Activated B cell treated with CpG ODN at 0.5 μM for 24 hours (primary cell): ENCODE measurements around the gene RBBP8NL. TPM values are rescaled to one million over a fixed set of nuclear protein-coding genes. Genes with fewer than 3 reads are reported as not detected.

Source experiments
- ATAC-seq: fragments of 200-7000 bp; cut with Tn5 transposase; one replicate; pipeline ENCODE4 v1.10.0; 2021; ENCODE audit warnings: low read depth, mild to moderate bottlenecking, moderate library complexity
- CTCF ChIA-PET: fragments of 350-600 bp; sonication (Branson Sonifier 250); formaldehyde crosslinking; loops from one replicate; lab custom pipeline; 2021; ENCODE audit warnings: antibody characterized with exemption; lab: Charles Lee
- POLR2A ChIA-PET: fragments of 350-600 bp; sonication (Branson Sonifier 250); formaldehyde crosslinking; loops from one replicate; lab custom pipeline; 2021; ENCODE audit warnings: antibody characterized with exemption; lab: Charles Lee
- DNase-seq: peaks from one replicate; pipeline ENCODE4 v3.0.0; 2022
- H3K27ac Mint-ChIP-seq: one replicate; pipeline ENCODE4 v1.8.0; 2020; ENCODE audit warnings: mixed read lengths
- H3K27me3 Mint-ChIP-seq: one replicate; pipeline ENCODE4 v1.8.0; 2021; ENCODE audit warnings: mixed read lengths
- H3K36me3 Mint-ChIP-seq: one replicate; pipeline ENCODE4 v1.8.0; 2021; ENCODE audit warnings: low read depth, mixed read lengths
- H3K4me1 Mint-ChIP-seq: one replicate; pipeline ENCODE4 v1.8.0; 2021; ENCODE audit warnings: mixed read lengths
- H3K4me3 Mint-ChIP-seq: one replicate; pipeline ENCODE4 v1.8.0; 2020; ENCODE audit warnings: mild to moderate bottlenecking, mixed read lengths
- H3K9me3 Mint-ChIP-seq: one replicate; pipeline ENCODE4 v1.8.0; 2020; ENCODE audit warnings: mixed read lengths
- intact Hi-C: fragments of 100-400 bp; cut with micrococcal nuclease; formaldehyde crosslinking; loops from one replicate; pipeline ENCODE4 v1.15.1; 2024
- total RNA-seq: library from RNA; stranded (reverse); gene quantifications from 2 replicates; pipeline ENCODE4 v1.2.3, GENCODE V29; 2022
- TF ChIP-seq, protein P1 (sequence below): fragments of 200-600 bp; IDR thresholded peaks from one replicate; pipeline ENCODE4 v1.8.0; 2022; ENCODE audit warnings: antibody characterized with exemption, mild to moderate bottlenecking

RBBP8NL gene
- total RNA-seq, 1 donor from 2014 or later = not detected

DNA sequence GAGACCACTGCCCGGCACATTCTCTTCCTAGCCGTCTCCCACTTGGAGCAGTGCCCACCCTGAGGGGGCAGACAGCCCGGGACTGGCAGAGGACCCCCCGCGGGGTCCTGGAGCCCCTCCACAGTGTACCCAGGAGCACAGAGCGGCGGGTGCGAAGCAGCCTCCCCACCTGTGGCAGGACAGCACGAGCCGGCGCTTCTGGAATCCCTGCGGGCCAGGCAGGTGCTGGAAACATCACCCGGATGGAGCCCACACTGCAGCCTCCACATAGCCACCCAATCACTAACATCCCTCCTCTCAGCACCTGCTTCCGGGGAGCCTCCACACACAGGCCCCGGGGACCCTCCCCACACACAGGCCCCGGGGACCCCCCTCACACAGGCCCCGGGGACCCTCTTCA, 29.8 kb upstream of the RBBP8NL start:
- Mint-ChIP-seq H3K27ac (no peak overlapping the region), H3K36me3 (no peaks in the 10 kb centered on the region), H3K9me3 (no peaks in the 10 kb centered on the region), H3K4me3 (no peak overlapping the region), H3K4me1 (no peaks in the 10 kb centered on the region), H3K27me3 (peaks cover 14% of the 10 kb centered on the region)
- no peak for DNase-seq
- no peak for ATAC-seq
- TF ChIP-seq, protein P1, sequence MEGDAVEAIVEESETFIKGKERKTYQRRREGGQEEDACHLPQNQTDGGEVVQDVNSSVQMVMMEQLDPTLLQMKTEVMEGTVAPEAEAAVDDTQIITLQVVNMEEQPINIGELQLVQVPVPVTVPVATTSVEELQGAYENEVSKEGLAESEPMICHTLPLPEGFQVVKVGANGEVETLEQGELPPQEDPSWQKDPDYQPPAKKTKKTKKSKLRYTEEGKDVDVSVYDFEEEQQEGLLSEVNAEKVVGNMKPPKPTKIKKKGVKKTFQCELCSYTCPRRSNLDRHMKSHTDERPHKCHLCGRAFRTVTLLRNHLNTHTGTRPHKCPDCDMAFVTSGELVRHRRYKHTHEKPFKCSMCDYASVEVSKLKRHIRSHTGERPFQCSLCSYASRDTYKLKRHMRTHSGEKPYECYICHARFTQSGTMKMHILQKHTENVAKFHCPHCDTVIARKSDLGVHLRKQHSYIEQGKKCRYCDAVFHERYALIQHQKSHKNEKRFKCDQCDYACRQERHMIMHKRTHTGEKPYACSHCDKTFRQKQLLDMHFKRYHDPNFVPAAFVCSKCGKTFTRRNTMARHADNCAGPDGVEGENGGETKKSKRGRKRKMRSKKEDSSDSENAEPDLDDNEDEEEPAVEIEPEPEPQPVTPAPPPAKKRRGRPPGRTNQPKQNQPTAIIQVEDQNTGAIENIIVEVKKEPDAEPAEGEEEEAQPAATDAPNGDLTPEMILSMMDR = no peak
- CTCF ChIA-PET = no interaction called here
- POLR2A ChIA-PET = no interaction called here
- intact Hi-C loops = no loop called here

DNA sequence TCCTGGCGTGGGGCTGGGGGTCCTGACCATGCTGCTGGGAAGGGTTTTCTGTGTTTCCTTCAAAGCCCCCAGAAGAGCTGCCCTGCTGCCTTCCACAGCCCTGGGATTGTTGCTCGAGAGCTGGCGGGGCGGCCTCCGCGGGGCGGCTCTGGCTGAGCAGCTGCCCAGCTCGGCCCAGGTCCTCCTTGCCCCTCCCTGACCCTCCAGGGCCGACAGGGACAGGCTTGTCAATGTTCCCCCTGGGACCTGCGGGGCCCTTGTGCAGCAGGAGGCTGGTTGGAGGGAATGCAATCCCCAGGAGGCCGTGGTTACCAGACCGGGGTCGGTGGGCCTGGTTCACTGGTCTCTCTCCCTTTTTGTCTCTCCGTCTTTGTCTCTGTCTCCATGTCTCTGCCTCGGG, 28.6 kb upstream of the RBBP8NL start:
- H3K27me3 Mint-ChIP-seq = peaks cover 14% of the 10 kb centered on the region

DNA sequence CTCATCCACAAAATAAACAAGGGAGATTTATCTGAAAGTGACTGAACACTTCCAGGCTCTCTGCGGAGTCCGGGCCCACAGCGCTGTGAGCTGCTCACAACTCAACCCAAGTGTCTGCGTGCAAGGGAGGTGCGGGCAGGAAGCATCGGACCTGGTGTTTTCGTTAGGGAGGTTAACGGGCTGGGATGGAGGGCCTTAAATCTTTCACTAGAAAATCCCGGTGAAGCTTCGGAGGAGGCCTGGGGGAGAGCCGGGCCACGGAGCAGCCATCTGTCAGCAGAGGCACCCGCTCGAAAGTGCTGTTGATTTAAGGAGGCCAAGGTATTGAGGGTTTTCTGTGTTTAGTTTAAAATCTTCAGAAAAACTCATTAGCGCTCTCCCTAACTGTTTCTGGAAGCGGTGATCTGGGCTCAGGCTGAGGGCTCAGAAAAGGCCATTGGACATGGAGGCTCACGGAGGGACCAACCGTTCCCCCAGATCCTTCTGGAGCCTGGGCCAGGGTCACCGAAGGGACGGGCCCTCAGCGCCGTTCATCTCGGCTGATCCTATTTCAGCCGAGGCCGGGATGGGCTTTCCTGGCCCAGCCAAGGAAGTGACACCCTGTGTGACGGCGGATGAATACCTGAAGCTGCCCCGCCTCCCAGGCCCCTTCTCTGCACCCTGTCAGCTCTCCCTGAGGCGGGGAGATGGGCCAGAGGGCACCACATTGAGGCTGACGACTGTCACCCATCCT, 27.7 kb upstream of the RBBP8NL start:
- Mint-ChIP-seq H3K4me3 (no peak overlapping the region), H3K4me1 (no peaks in the 10 kb centered on the region), H3K9me3 (no peaks in the 10 kb centered on the region), H3K27me3 (peaks cover 14% of the 10 kb centered on the region), H3K27ac (no peak overlapping the region), H3K36me3 (no peaks in the 10 kb centered on the region)
- CTCF ChIA-PET = no interaction called here
- POLR2A ChIA-PET = interaction anchor here (1.0 kb wide), 1 partner anchor 66 kb away, joined by 3 read pairs; no protein-coding TSS in a partner anchor
- intact Hi-C loops = no loop called here
- ATAC-seq = no peak
- DNase-seq = no peak
- TF ChIP-seq, protein P1 = no peak

More for the DNA sequence above, 28.6 kb upstream of the RBBP8NL start:
- ATAC-seq (no peak), DNase-seq (no peak)
- Mint-ChIP-seq H3K36me3 (no peaks in the 10 kb centered on the region), H3K27ac (no peak overlapping the region), H3K4me1 (no peaks in the 10 kb centered on the region), H3K9me3 (no peaks in the 10 kb centered on the region), H3K4me3 (no peak overlapping the region)
- intact Hi-C loops = no loop called here
- ChIA-PET POLR2A (no interaction called here), CTCF (no interaction called here)
- TF ChIP-seq, protein P1 = no peak

DNA sequence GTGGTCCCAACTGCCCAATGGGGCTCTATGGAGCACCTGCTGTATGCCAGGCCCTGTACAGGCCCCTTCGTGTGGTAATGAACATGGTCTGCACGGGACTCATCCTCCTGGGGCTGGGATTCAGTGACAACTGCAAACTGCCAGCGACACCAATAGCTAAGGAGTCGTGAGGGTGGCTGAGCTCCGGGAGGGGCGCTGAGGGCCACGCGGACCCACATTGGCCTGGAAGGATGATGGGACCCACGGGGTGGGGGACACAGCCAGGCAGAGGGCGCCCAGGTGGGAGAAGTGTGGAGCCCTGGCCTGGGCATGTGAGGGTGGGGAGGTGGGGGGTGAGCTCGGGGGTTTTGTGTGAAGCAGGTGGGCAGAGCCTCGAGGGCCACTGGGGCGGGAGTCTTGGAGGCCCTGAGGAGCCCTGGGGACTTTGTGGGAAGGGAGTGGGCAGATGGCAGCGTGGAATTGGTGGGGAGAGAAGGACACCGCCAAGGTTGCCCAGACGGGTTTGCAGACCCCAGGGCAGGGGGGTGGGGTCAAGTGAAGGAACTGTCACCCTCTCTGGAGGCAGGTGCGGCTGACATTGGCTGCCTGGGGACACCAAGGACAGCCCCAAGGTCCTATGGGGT, 26.0 kb upstream of the RBBP8NL start:
- no peaks in the 10 kb centered on the region for H3K36me3 Mint-ChIP-seq
- no peak overlapping the region for H3K27ac Mint-ChIP-seq
- DNase-seq (no peak), ATAC-seq (no peak)
- intact Hi-C loops = no loop called here
- no peak overlapping the region for H3K4me3 Mint-ChIP-seq
- peaks cover 16% of the 10 kb centered on the region for H3K27me3 Mint-ChIP-seq
- no peaks in the 10 kb centered on the region for H3K4me1 Mint-ChIP-seq
- POLR2A ChIA-PET = no interaction called here
- no peaks in the 10 kb centered on the region for H3K9me3 Mint-ChIP-seq
- CTCF ChIA-PET = no interaction called here
- TF ChIP-seq, protein P1 = no peak

DNA sequence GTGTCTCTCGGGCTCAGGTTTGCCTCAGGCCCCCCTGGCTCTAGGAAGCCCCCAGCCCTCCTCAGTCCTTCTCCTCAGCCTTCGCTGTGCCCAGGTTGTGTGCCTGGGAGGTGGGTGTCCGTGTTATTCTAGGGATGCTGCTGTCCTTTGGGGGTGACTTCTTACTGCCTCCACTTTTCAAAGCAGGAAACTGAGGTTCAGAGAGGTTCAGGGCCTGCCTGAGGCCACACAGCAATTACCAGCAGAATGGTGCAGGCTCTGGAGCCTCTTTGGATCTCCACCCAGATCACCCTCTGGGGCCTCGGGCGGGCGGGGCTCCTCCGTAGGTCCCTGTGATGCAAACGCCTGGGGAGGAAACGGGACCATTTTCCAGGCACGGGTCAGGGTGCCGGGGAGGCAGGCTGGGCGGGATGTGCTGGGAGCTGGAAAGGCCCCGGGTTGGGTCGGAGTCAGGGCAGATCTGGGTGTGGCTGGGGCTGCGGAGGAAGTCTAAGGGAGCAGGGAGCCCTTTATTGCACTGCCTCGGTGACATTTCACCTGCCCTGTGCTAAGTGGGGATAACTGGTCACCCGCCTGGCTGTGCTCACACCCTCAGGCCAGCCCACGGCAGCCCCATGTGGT, 25.2 kb upstream of the RBBP8NL start:
- H3K4me3 Mint-ChIP-seq = no peak overlapping the region
- ChIA-PET CTCF (no interaction called here), POLR2A (no interaction called here)
- H3K9me3 Mint-ChIP-seq = no peaks in the 10 kb centered on the region
- intact Hi-C loops = no loop called here
- TF ChIP-seq, protein P1 = no peak
- DNase-seq (no peak), ATAC-seq (no peak)
- peaks cover 18% of the 10 kb centered on the region for H3K27me3 Mint-ChIP-seq
- H3K36me3 Mint-ChIP-seq = no peaks in the 10 kb centered on the region
- no peak overlapping the region for H3K27ac Mint-ChIP-seq
- H3K4me1 Mint-ChIP-seq = no peaks in the 10 kb centered on the region
